Erythroblast (primary cell): ENCODE results near the gene VPS39.

Experiments
- GATA1 ChIP-seq: IDR thresholded peaks from 2 replicates; pipeline ENCODE4 v1.6.1; 2011; ENCODE audit warnings: low read depth, mild to moderate bottlenecking, control low read depth, low read length, moderate library complexity
- POLR2A ChIP-seq: IDR thresholded peaks from 2 replicates; pipeline ENCODE4 v1.6.1; 2011; ENCODE audit warnings: mild to moderate bottlenecking, low read length

DNA sequence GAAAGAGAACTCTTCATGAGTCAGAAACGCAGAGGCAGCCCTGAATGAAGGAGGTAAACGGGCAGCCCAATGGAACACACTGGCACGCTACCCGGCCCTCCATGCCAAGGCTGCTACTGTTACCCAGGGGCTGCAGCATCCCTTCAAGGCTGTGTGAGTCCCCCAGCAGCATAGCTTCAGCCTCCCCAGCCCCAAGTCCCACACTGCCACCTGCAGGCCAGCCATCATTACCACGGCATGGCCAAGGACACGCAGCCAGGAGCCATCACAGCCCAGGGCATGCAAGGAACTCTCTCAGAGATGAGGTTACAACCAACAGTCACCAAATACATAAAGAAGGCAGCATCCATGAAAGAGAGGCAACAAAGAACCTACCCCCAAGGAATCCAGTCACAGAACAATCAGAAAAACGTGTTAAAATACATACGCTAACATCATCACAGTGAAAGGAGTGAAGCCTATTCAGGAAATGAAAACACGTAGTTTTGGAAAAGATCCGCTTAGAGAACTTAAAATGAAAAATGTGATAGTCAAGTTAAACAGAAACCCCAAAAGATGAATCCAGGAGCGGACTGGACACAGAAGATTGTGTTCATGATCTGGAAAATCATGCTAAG, 74.1 kb downstream of the VPS39 start:
- TF ChIP-seq POLR2A (no peak), GATA1 (no peak)
